GM12874 (cell line): ENCODE measurements around the gene GJB6.

Source experiments
- CTCF ChIP-seq: IDR thresholded peaks from 2 replicates; pipeline ENCODE4 v1.5.1; 2011; ENCODE audit warnings: low read depth, mild to moderate bottlenecking, control low read depth, low read length, moderate library complexity; ENCODE audit not compliant: insufficient read depth

GJB6 gene

GRCh38 chr13:20263393-20264044, 31.4 kb upstream of the GJB6 start:
- TF ChIP-seq CTCF, result no peak

GRCh38 chr13:20258963-20259288, 26.8 kb upstream of the GJB6 start:
- no peak for TF ChIP-seq CTCF

- TF ChIP-seq CTCF, result no peak
Measured at GRCh38 chr13:20258208-20258962, 26.3 kb upstream of the GJB6 start.

GRCh38 chr13:20254076-20254475, 22.0 kb upstream of the GJB6 start:
- no peak for TF ChIP-seq CTCF

- no peak for TF ChIP-seq CTCF
Measured at GRCh38 chr13:20249913-20250312, 17.8 kb upstream of the GJB6 start.

- no peak for TF ChIP-seq CTCF
Measured at GRCh38 chr13:20247963-20248362, 15.8 kb upstream of the GJB6 start.

- no peak for TF ChIP-seq CTCF
Measured at GRCh38 chr13:20247403-20247802, 15.3 kb upstream of the GJB6 start.
